Muscle layer of duodenum (tissue), 2 donors: ENCODE measurements around the gene NLRC3.

Source experiments
- H3K27ac ChIP-seq: one replicate; pipeline ENCODE4 v1.7.0; 2013; ENCODE audit warnings: mild to moderate bottlenecking, low read length
- H3K27me3 ChIP-seq: one replicate; pipeline ENCODE4 v1.7.0; 2013; ENCODE audit warnings: low read depth, mild to moderate bottlenecking, control low read depth, low read length
- H3K36me3 ChIP-seq, 2 donors: one replicate each; pipeline ENCODE4 v1.7.0; 2013; ENCODE audit warnings: low read length in 2 of 2, control low read depth in 1 of 2, mild to moderate bottlenecking in 1 of 2; ENCODE audit not compliant: insufficient read depth in 2 of 2, control insufficient read depth in 1 of 2
- H3K4me1 ChIP-seq, 2 donors: one replicate each; pipeline ENCODE4 v1.7.0; 2013; ENCODE audit warnings: low read length in 2 of 2, mild to moderate bottlenecking in 2 of 2, control low read depth in 1 of 2, moderate library complexity in 1 of 2; ENCODE audit not compliant: insufficient read depth in 2 of 2, control insufficient read depth in 1 of 2
- H3K4me3 ChIP-seq, 2 donors: one replicate each; pipeline ENCODE4 v1.7.0; 2013; ENCODE audit warnings: low read length in 2 of 2, low read depth in 1 of 2, mild to moderate bottlenecking in 1 of 2
- H3K9me3 ChIP-seq, 2 donors: one replicate each; pipeline ENCODE4 v1.7.0; 2013; ENCODE audit warnings: low read length in 2 of 2, control low read depth in 1 of 2, mild to moderate bottlenecking in 1 of 2; ENCODE audit not compliant: control insufficient read depth in 1 of 2
- donor health status: healthy.

Gene NLRC3

DNA sequence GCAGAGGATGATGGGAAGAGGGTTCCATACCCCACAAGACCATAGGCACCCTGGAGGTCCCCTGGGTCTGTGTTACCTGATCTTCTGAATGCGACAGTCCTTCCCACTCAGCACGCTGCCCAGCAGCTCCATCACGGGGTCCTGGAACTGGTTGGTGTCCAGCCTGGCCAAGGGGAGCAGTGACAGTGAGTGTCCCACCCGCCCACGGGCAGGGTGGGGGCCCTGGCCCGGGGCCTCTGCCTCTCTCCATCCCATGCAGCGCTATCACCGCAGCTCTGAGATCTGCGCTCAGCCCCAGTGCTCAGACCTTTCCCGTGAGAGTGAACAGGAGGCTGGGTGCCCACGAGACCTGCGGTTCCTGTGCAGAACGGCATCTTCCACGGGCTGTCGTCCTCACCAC lies 15.6 kb downstream of the NLRC3 start:
- Histone ChIP-seq H3K9me3 (no peaks in the 10 kb centered on the region), H3K27me3 (no peaks in the 10 kb centered on the region), H3K27ac (no peak overlapping the region), H3K36me3 (peaks cover 0 to 3% of the 10 kb centered on the region in 2 donors), H3K4me1 (no peaks in the 10 kb centered on the region), H3K4me3 (no peak overlapping the region)

DNA sequence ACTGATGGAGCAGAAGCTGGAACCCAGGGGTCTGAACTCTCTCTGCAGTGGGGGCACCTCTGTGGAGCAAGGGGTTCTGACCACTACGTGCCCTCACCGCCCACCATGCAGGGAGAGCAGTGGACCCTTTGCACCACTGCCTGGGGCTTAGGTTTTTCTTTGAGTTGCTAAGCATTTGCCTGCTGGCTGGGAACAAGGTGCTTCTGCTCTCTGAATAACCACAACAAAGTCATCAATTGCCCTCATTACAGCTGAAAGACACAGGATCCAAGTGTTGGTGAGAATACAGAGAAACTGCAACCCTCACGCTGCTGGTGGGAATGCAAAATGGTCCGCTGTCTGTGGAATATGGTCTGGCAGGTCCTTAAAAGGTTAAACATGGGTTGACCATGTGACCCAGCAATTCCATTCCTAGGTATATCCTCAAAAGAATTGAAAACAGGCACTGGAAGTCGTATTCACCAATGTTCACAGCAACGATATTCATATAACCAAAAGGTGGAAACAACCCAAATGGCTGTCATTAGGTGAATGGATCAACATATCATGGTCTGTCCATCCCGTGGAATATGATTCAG lies 22.8 kb downstream of the NLRC3 start:
- no peaks in the 10 kb centered on the region for H3K36me3 ChIP-seq
- no peaks in the 10 kb centered on the region for H3K9me3 ChIP-seq
- no peaks in the 10 kb centered on the region for H3K27me3 ChIP-seq
- H3K4me3 ChIP-seq: no peak overlapping the region
- no peaks in the 10 kb centered on the region for H3K4me1 ChIP-seq
- H3K27ac ChIP-seq: no peak overlapping the region

GRCh38 chr16:3553138-3553923 lies 23.9 kb downstream of the NLRC3 start:
- no peak overlapping the region for H3K27ac ChIP-seq
- H3K9me3 ChIP-seq: no peaks in the 10 kb centered on the region
- no peak overlapping the region for H3K4me3 ChIP-seq
- H3K36me3 ChIP-seq: no peaks in the 10 kb centered on the region
- H3K4me1 ChIP-seq: no peaks in the 10 kb centered on the region
- no peaks in the 10 kb centered on the region for H3K27me3 ChIP-seq

GRCh38 chr16:3550851-3551847 lies 26.1 kb downstream of the NLRC3 start:
- Histone ChIP-seq H3K36me3 (no peaks in the 10 kb centered on the region), H3K27me3 (no peaks in the 10 kb centered on the region), H3K27ac (no peak overlapping the region), H3K4me1 (no peaks in the 10 kb centered on the region), H3K9me3 (no peaks in the 10 kb centered on the region), H3K4me3 (no peak overlapping the region)

- Histone ChIP-seq H3K9me3 (no peaks in the 10 kb centered on the region), H3K4me3 (no peak overlapping the region), H3K4me1 (no peaks in the 10 kb centered on the region), H3K27ac (no peak overlapping the region), H3K36me3 (no peaks in the 10 kb centered on the region), H3K27me3 (no peaks in the 10 kb centered on the region)
These were observed 27.3 kb downstream of the NLRC3 start for GRCh38 chr16:3549906-3550305.

GRCh38 chr16:3548859-3549258 lies 28.3 kb downstream of the NLRC3 start:
- Histone ChIP-seq H3K4me1 (no peaks in the 10 kb centered on the region), H3K4me3 (no peak overlapping the region), H3K27ac (no peak overlapping the region), H3K27me3 (no peaks in the 10 kb centered on the region), H3K9me3 (no peaks in the 10 kb centered on the region), H3K36me3 (no peaks in the 10 kb centered on the region)

DNA sequence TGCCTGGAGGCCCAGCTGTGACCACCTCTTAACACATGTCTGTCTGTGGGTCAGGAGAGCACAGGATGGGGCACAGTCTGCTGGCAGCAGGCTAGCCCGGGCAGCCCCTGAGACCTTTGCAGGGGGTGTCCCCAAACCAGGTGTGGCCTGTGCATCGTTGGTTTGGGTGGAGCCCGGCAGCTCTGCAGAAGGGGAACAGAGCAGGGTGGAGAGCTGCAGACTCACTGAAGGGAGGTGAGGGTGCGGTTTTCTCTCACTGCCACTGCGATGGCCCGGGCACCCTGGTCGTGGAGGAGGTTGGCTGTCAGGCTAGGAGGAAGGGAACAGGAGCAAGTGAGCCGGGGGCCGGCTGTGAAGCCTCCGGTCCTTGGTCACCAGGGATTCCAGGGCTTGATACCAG lies 28.8 kb downstream of the NLRC3 start:
- Histone ChIP-seq H3K4me3 (no peak overlapping the region), H3K36me3 (no peaks in the 10 kb centered on the region), H3K4me1 (no peaks in the 10 kb centered on the region), H3K27ac (no peak overlapping the region), H3K27me3 (no peaks in the 10 kb centered on the region), H3K9me3 (no peaks in the 10 kb centered on the region)

GRCh38 chr16:3546986-3547682 lies 30.1 kb downstream of the NLRC3 start:
- H3K4me3 ChIP-seq: no peak overlapping the region
- no peaks in the 10 kb centered on the region for H3K4me1 ChIP-seq
- no peaks in the 10 kb centered on the region for H3K27me3 ChIP-seq
- no peak overlapping the region for H3K27ac ChIP-seq
- H3K9me3 ChIP-seq: no peaks in the 10 kb centered on the region
- no peaks in the 10 kb centered on the region for H3K36me3 ChIP-seq

DNA sequence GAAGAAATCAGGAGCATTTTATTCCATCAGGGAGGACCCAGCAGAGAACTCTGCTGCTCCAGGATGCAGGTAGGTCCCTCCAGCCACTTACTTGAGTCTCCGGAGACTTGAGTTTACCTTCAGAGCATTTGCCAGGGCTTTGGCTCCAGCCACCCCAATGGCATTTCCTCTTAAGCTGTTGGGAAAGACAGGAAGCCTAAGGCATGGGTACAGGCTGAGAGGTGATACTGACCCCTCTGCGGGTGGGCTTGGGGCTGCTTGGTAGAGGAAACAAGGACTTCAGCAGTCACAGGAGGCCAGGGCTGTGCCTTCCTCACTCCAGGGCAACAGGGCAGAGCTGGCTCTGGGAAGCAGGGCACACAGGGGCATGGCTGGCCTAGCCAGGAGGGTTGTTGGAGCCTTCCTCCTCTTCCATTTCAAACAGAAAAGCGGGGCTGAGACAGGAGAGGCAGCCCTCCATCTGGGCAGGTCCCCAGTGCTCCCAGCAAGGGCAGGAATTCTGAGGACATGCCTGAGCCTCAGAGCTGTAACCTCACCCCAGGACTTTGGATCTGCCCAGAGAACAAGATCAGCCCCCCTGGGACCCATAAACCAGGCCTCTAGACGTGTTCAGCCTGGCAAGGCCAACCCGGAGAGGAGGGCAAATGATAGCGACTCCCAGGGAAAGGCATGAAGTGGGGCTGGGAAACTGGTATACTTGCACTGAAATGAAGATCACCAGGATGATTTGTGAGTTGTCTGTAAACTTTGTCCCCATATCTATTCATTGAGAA lies 34.4 kb downstream of the NLRC3 start:
- no peaks in the 10 kb centered on the region for H3K9me3 ChIP-seq
- H3K36me3 ChIP-seq: peaks cover 19 to 28% of the 10 kb centered on the region in 2 donors
- no peak overlapping the region for H3K27ac ChIP-seq
- no peaks in the 10 kb centered on the region for H3K4me1 ChIP-seq
- no peaks in the 10 kb centered on the region for H3K27me3 ChIP-seq
- H3K4me3 ChIP-seq: no peak overlapping the region

- Histone ChIP-seq H3K27me3 (no peaks in the 10 kb centered on the region), H3K9me3 (no peaks in the 10 kb centered on the region), H3K36me3 (peaks cover 19 to 28% of the 10 kb centered on the region in 2 donors), H3K4me1 (peaks cover 0 to 5% of the 10 kb centered on the region in 2 donors), H3K27ac (no peak overlapping the region), H3K4me3 (no peak overlapping the region)
These were observed 35.6 kb downstream of the NLRC3 start for GRCh38 chr16:3541527-3542155.
